Tongue (tissue), 2 donors: ENCODE data around the gene CLTC. TPM values are rescaled to one million over a fixed set of nuclear protein-coding genes. Genes with fewer than 3 reads are reported as not detected.

Experiments
- DNase-seq: peaks from one replicate; pipeline ENCODE4 v3.0.0-alpha.2; 2015
- total RNA-seq: library from RNA; depleted of rRNA; stranded (reverse); fragments of >200 nt; gene quantifications from one replicate; pipeline ENCODE4 v1.2.3, GENCODE V29; 2014

Gene CLTC
- total RNA-seq, 1 donor from 2014 or later, result 319 TPM

- no peak for DNase-seq
Measured at GRCh38 chr17:59684967-59685366, 65.3 kb downstream of the CLTC start.

- no peak for DNase-seq
Measured at GRCh38 chr17:59688008-59688407, 68.3 kb downstream of the CLTC start.

- DNase-seq, result no peak
Measured at GRCh38 chr17:59688496-59688895, 68.8 kb downstream of the CLTC start.

- DNase-seq, result no peak
Measured at GRCh38 chr17:59693582-59693981, 73.9 kb downstream of the CLTC start.

- no peak for DNase-seq
Measured at GRCh38 chr17:59694344-59694743, 74.6 kb downstream of the CLTC start.

- DNase-seq, result no peak
Measured at GRCh38 chr17:59695945-59696681, 76.4 kb downstream of the CLTC start.

- no peak for DNase-seq
Measured at GRCh38 chr17:59696682-59697277, 77.1 kb downstream of the CLTC start.

- no peak for DNase-seq
Measured at GRCh38 chr17:59698143-59698542, 78.4 kb downstream of the CLTC start.

- DNase-seq, result no peak
Measured at GRCh38 chr17:59699218-59699617, 79.5 kb downstream of the CLTC start.

- DNase-seq, result no peak
Measured at GRCh38 chr17:59699786-59700185, 80.1 kb downstream of the CLTC start.

GRCh38 chr17:59702304-59702703 lies 82.6 kb downstream of the CLTC start:
- no peak for DNase-seq

- DNase-seq, result peak; percentile 100
Measured at GRCh38 chr17:59707149-59707970, 87.7 kb downstream of the CLTC start, which contains the start of the genes PTRH2 and VMP1. TSS of gene PTRH2 (minus strand) at chr17:59707430. CDS start at chr17:59697978, 9,452 bp downstream. TSS of gene VMP1 (plus strand) at chr17:59707654. CDS start at chr17:59731447, 23,793 bp downstream.

GRCh38 chr17:59707971-59708430 lies 88.3 kb downstream of the CLTC start:
- DNase-seq, result no peak

GRCh38 chr17:59711936-59712335 lies 92.2 kb downstream of the CLTC start:
- no peak for DNase-seq

- DNase-seq, result no peak
Measured at GRCh38 chr17:59712862-59713261, 93.2 kb downstream of the CLTC start.

- DNase-seq, result no peak
Measured at GRCh38 chr17:59714255-59714654, 94.6 kb downstream of the CLTC start.

GRCh38 chr17:59716427-59716826 lies 96.7 kb downstream of the CLTC start:
- no peak for DNase-seq

- no peak for DNase-seq
Measured at GRCh38 chr17:59719526-59719925, 99.8 kb downstream of the CLTC start.

GRCh38 chr17:59722623-59723022 lies 102.9 kb downstream of the CLTC start:
- DNase-seq, result no peak

- no peak for DNase-seq
Measured at GRCh38 chr17:59723041-59723440, 103.3 kb downstream of the CLTC start.

- DNase-seq, result no peak
Measured at GRCh38 chr17:59723607-59724006, 103.9 kb downstream of the CLTC start.

- DNase-seq, result no peak
Measured at GRCh38 chr17:59725691-59726090, 106.0 kb downstream of the CLTC start.
